MM.1S (cell line): ENCODE results near the gene SLC45A1.

ENCODE experiments used
- CTCF ChIP-seq: fragments of 300-600 bp; sonication (generic); IDR thresholded peaks from 2 replicates; pipeline ENCODE4 v1.5.1; 2016; ENCODE audit warnings: antibody characterized with exemption, low read length, mixed read lengths
- EZH2 ChIP-seq: fragments of 300-600 bp; sonication (generic); optimal IDR thresholded peaks from 2 replicates; pipeline ENCODE3; 2017; ENCODE audit warnings: low read depth, mild to moderate bottlenecking, antibody characterized with exemption, low read length, mixed read lengths
- EZH2phosphoT487 ChIP-seq: fragments of 300-600 bp; sonication (generic); IDR thresholded peaks from 2 replicates; pipeline ENCODE4 v1.6.1; 2018; ENCODE audit warnings: antibody characterized with exemption, low read length

- TF ChIP-seq EZH2 (no peak), CTCF (no peak), EZH2phosphoT487 (no peak)
Measured at GRCh38 chr1:8297245-8297644, 20.7 kb upstream of the SLC45A1 start.
